H1 (cell line): Measurements from ENCODE around the gene ASCC3. TPM values are rescaled to one million over a fixed set of nuclear protein-coding genes. Genes with fewer than 3 reads are reported as not detected.

Source experiments
- NANOG ChIP-seq: IDR thresholded peaks from 2 replicates; pipeline ENCODE4 v1.6.1; 2011; ENCODE audit warnings: low read length, low read depth, mild to moderate bottlenecking, inconsistent platforms; ENCODE audit not compliant: insufficient read depth, poor library complexity, severe bottlenecking
- TAF7 ChIP-seq: optimal IDR thresholded peaks from 2 replicates; pipeline ENCODE3; 2011; ENCODE audit warnings: low read depth, mild to moderate bottlenecking, inconsistent platforms, low read length, moderate library complexity, borderline replicate concordance
- polyA plus RNA-seq, 7 experiments: library from polyadenylated mRNA; depleted of rRNA in 3 of 7; stranded (reverse) in 5 of 7; unstranded in 2 of 7; fragments of >200 nt in 5 of 7; fragments of 200-250 nt in 2 of 7; gene quantifications; 1 replicate in 5 of 7; 2 replicates in 1 of 7; 4 replicates in 1 of 7; pipeline versions ENCODE4 v1.2.1 to v1.2.3, GENCODE V29; 2011 to 2013; ENCODE audit warnings: missing spikeins in 2 of 7, mixed read lengths in 2 of 7
- total RNA-seq: library from RNA; stranded (reverse); fragmentation: NEBNext Ultra II Directional; extraction: Animal tissue kit (Norgen Biotek cat#: 25700); gene quantifications from 2 replicates; pipeline ENCODE4 v1.2.1, GENCODE V29; 2021

The ASCC3 gene
- total and polyA plus RNA-seq, 2 of the 8 experiments (the other 6 are each of a cell fraction or from before 2014, with no cell fraction given): 37.5 to 77.8 TPM

GRCh38 chr6:100677240-100677639 lies 203.9 kb downstream of the ASCC3 start (continued):
- TF ChIP-seq TAF7 (no peak), NANOG (no peak)
